Endometrial microvascular endothelial cells (primary cell): ENCODE data around the gene GCGR. TPM values are rescaled to one million over a fixed set of nuclear protein-coding genes. Genes with fewer than 3 reads are reported as not detected.

Experiments used
- in situ Hi-C: cut with HindIII; loops from 2 replicates; pipeline ENCODE4 v1.10.0; 2017; ENCODE audit warnings: low sequenced_read_pairs, low pct_unique_long_range_greater_than_20kb; ENCODE audit errors: inconsistent ontology term
- total RNA-seq: library from RNA; depleted of rRNA; stranded (reverse); fragments of >200 nt; gene quantifications from one replicate; pipeline ENCODE4 v1.2.3, GENCODE V29; 2015; ENCODE audit errors: inconsistent ontology term

Gene GCGR
- total RNA-seq, 1 donor from 2014 or later = not detected

DNA sequence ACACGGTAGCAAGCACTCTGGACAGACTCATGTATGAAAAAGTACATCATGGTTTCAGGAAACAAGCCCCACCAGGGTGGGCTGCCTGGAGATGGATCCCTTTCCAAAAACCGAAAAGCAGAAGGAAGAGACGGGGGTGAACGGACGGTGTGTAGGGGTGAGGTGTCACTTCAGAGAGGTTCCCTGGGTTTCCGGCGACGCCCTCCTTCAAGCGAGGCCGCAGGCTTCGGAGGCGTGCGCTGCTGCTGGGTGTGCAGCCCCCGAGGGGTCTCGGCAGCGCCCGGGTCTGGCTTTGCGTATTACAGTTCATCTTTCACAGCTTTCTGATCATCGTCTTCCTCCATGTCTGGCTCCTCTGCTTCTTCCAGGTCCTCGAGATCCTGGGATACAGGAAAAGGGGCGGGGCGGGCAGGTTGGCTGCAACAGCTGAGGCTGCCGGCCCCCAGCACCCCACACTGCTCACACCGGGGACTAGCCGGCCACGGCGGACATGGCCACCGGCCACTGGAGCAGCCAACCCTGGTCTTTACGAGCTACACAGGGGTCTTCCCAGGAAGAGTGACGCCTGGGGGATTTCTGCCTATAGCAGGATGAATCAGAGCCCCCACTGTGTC is 39.9 kb downstream of the GCGR start:
- in situ Hi-C loops = no loop called here

DNA sequence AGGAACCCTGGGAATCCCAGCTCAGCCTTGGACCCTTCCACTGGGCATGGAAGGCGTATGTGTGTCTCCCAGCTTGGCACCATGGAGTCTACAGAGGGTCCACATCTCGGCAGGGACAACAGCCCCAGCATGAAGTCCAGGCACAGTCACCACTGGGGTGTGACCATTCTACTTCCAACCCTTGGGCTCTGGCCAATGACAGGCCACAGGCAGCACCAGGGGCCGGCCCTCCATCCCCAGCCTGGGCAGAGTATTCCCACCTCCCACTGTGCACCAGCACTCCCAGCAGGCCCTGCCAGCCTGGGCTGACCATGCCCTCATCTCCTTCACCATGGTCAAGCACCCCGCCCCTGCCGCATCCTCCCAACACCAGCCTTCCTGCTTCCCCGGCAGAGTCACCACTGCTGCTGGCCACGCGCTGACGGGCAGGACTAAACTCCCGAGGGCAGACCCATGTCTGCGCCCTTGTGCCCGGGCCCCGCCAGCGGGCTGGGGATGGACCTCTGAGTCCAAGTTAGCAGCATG is 40.4 kb downstream of the GCGR start:
- in situ Hi-C loops = no loop called here

GRCh38 chr17:81844887-81845286 is 40.9 kb downstream of the GCGR start:
- in situ Hi-C loops = no loop called here

GRCh38 chr17:81845361-81845760 is 41.4 kb downstream of the GCGR start:
- in situ Hi-C loops = no loop called here

- in situ Hi-C loops = no loop called here
These were observed 42.2 kb downstream of the GCGR start for GRCh38 chr17:81845881-81846742.

DNA sequence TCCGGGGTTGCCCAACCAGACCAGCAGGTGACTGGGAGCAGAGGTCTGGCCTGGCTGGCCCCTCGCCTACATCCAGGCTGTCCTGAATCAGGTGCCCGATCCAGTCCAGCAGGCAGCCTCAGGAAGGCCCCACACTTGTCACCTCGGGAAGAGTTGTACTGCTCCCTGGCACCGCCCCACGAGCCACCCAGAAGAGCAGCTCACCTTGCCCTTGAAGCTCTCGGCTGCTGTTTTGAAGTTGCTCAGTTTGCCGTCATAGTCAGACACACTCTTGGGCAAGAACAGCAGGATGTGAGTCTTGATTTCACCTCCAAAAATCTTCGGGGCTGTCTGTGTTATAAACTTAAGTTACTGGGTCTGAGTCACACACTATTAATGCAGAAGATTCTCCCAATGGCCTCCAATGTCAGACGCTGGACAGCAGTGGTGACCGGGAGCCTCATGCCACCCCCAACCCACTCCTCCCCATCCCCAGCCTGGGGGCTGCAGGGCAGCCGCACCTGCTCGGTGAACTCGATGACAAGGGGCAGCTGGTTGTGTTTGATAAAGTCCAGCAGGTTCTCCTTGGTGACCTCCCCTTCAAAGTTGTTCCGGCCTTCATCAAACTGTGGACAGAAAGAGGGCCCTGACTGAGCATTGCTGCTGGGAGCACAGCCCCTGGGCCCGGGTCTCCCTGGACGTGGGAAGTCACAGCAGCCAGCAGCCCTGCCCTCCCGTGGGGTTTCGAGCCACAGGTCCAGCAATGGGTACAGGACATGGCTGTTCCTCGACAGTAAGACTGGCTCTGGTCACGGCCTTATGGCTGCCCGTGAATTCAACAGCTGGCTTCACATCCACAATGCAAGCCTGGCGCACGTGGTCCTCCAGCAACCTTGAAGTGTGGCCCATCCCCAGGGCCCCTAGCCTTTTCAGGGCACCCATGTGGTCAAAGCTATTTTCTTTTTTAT is 43.1 kb downstream of the GCGR start:
- in situ Hi-C loops = no loop called here

- in situ Hi-C loops = no loop called here
These were observed 45.5 kb downstream of the GCGR start for GRCh38 chr17:81849457-81849856.

DNA sequence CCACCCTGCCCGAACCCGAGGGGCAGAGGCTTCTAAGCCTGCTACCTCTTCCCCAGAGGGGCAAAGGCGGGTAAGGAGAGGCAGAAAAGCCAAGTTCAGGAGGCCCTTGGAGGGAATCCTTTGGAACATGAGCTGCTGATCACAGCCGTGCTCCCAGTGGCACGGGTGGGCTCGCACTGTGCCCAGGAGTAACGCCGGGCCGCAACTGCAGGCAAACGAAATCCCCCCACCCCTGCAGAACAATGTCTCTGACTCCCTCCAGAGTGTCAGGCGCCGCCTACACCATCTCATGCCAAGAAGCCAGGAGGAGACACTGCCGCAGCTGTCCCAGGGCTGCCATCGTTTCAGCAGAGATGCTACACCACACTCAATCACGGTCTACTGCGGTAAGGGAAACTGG is 47.5 kb downstream of the GCGR start:
- in situ Hi-C loops = no loop called here

DNA sequence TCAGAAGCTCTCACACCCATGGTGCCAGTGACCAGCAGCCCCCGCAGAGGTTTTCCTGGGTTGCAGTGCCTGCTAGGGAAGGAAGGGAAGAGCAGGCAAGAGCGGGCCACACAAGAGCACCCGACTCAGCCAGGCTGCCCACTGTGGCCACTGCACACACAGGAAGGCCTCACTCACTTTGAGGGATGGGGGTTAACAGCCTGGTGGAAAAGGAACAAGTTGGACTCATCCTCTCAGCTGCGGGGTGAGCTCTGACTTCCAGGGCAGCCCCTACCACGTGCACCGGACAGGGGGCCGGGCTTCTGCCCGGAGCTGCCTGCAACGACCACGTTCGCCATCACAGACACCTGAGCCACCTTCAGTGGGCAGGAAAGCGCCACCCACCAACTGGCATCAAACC is 48.3 kb downstream of the GCGR start:
- in situ Hi-C loops = no loop called here

DNA sequence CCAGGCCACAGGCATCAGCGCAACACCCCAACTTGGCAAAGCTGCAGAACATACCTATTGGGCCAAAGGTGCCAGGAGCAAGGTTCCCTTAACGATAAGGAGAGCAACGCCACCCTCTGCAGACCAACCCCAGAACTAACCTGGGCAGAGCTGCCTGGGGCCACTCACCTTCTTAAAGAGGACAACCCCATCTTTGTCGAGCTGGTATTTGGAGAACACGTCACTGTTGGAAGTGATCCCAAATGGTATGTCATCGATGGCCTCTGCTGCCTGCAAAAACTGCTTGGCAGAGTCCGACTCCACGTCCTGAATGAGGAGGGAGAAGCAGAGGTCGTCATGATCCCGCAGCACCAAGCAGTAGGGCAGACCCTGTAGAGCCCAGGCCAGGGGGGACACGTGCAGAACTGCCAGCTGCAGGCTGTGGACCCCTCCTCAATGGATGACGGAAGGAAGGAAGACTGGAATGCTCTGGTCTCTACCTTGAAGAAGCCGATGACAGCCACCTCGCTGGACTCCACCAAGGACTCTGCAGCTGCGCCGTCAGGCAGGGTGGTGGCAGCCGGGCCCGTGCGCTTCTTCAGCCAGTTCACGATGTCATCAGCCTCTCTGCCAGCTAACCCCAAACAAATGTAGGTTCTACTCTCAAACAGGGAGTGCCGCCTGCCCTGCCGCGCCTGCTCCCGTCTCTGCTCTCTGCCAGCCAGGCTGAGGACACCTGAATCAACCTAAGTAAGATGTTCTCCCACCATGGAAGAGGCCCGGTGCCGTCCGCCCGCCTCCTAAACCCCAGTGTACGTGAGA is 51.2 kb downstream of the GCGR start:
- in situ Hi-C loops = no loop called here

DNA sequence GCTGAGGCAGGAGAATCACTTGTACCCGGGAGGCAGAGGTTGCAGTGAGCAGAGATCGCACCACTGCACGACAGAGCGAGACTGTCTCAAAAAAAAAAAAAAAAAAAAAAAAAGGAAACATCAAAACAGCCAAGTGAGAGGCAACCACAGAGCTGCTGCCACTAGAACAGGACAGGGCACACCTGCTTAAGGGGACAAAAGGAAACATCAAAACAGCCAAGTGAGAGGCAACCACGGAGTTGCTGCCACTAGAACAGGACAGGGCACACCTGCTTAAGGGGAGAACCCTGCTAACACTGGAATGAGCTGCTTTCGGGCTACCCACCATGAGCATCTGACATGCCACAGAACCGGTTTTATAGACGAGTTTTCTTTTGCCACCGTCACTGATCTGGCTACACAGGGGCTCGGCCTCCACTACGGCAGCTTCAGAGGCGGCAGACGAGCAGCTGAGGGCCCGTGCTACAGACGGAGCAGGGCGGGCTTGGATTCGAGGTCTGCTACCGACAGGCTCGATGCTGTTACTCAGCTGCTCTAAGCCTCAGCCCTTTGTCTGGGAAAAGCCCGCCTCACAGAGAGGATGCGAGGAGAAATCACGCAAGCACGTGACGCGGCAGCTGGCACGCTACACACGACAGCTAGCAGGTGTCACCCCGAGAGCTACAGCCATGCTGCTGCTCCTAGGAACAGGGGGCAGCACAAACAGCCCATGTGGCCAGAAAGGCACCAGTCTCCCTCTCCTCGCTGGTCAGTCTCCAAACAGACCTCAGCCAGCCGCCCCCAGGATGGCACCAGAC is 54.4 kb downstream of the GCGR start:
- in situ Hi-C loops = no loop called here

- in situ Hi-C loops = no loop called here
These were observed 55.3 kb downstream of the GCGR start for GRCh38 chr17:81858967-81859905.

DNA sequence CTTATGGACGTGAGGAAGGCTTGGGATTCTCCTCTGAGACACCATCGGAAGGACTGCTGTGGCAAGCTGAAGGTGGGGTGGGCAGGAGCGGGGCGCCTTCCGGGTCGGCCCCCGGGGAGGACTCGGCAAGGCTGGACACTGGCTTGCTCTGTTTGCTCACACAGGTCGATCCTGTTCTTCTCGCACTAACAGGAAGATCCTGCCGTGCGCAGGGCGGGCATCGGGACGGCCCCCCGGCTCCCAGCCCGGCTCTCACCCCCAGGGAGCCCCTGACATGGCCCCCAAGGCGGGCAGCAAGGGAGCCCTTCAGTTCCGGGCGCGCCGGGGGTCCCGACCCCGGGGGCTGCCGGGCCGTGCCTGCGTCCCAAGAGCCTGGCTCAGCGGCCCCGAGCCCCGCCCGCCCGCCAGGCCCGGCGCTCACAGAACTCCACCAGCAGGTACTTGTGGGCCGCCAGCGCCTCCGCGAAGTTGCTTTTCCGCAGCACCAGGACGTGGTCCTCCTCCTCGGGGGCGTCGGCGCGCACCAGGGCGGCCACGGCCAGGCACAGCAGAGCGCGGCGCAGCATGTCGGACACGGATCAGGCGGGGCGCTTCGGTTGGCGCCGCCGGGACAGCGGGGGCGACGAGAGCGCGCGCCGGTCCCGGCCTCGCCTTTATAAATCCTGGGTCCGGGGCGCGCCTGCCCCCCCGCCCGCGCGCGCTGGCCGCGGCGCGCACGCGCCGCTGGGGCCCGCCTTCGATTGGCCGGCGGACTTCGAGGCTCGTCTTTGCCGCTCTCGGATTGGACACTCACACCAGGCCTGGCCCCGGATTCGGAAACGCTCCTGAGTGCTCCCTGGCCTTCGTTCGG is 56.2 kb downstream of the GCGR start, which contains the start of gene P4HB:
Gene P4HB (minus strand): TSS at position 630 of the 850 bp plus-strand sequence. CDS start 64 bp downstream, at position 566.
- in situ Hi-C loops = no loop called here

- in situ Hi-C loops = no loop called here
These were observed 57.0 kb downstream of the GCGR start for GRCh38 chr17:81860756-81861568.

- in situ Hi-C loops = no loop called here
These were observed 59.2 kb downstream of the GCGR start for GRCh38 chr17:81863123-81863675.
